A549 (cell line): Measurements from ENCODE around the gene RPTOR. TPM values are rescaled to one million over a fixed set of nuclear protein-coding genes. Genes with fewer than 3 reads are reported as not detected.

Experiments
- ATAC-seq, 2 experiments: fragments of 200-7000 bp in 1 of 2; fragments of >200 bp in 1 of 2; cut with Nextera tagmentation in 1 of 2; cut with Tn5 transposase in 1 of 2; 3 replicates each; pipeline versions ENCODE4 v1.8.0 to v1.9.1; 2018 to 2020; ENCODE audit warnings: mild to moderate bottlenecking in 1 of 2, moderate library complexity in 1 of 2
- CTCF ChIA-PET: fragments of 300-600 bp; sonication (Branson Sonifier 250); formaldehyde crosslinking; extraction: SDS; loops from one replicate; lab custom pipeline; 2021; ENCODE audit warnings: antibody characterized with exemption, inconsistent platforms; lab: Yijun Ruan, JAX
- POLR2A ChIA-PET: fragments of 350-600 bp; formaldehyde crosslinking; extraction: SDS; loops from one replicate; lab custom pipeline; 2021; ENCODE audit warnings: antibody characterized with exemption, inconsistent platforms; lab: Yijun Ruan, JAX
- DNase-seq, 2 experiments: peaks; one replicate each; pipeline versions ENCODE4 v3.0.0 to v3.0.0-alpha.2; 2011 to 2016; ENCODE audit warnings: low read depth in 1 of 2, low spot score in 1 of 2
- FAIRE-seq: peaks from 2 replicates; lab custom pipeline; 2011; peaks lifted over from hg19 to GRCh38; lab: Jason Lieb, UNC
- H3K27ac ChIP-seq, 2 experiments: fragments of >200 bp; sonication (Bioruptor Twin); formaldehyde crosslinking; 3 replicates each; pipeline ENCODE4 v1.5.1; 2016 to 2017
- H3K4me1 ChIP-seq: fragments of >200 bp; sonication (Bioruptor Twin); formaldehyde crosslinking; 3 replicates; pipeline ENCODE4 v1.6.1; 2016
- H3K4me2 ChIP-seq: fragments of >200 bp; sonication (Bioruptor Twin); formaldehyde crosslinking; 3 replicates; pipeline ENCODE4 v1.6.1; 2016
- H3K4me3 ChIP-seq: fragments of >200 bp; sonication (Bioruptor Twin); formaldehyde crosslinking; 3 replicates; pipeline ENCODE4 v1.5.1; 2016
- H3K9me3 ChIP-seq: fragments of >200 bp; sonication (Bioruptor Twin); formaldehyde crosslinking; 3 replicates; pipeline ENCODE4 v1.6.1; 2016
- CBX2 ChIP-seq: fragments of 200-600 bp; sonication (generic); IDR thresholded peaks from 2 replicates; pipeline ENCODE4 v1.6.1; 2016; ENCODE audit warnings: low read depth, mild to moderate bottlenecking, borderline replicate concordance
- CBX8 ChIP-seq: fragments of 200-600 bp; sonication (generic); IDR thresholded peaks from 2 replicates; pipeline ENCODE4 v1.6.1; 2016
- CHD4 ChIP-seq: fragments of 200-600 bp; sonication (generic); IDR thresholded peaks from 2 replicates; pipeline ENCODE4 v1.6.1; 2016; ENCODE audit warnings: antibody characterized with exemption, mild to moderate bottlenecking, borderline replicate concordance
- EHF ChIP-seq: fragments of 250-450 bp; sonication (Bioruptor Pico); IDR thresholded peaks from 2 replicates; pipeline ENCODE4 v1.5.0; 2020; ENCODE audit warnings: mild to moderate bottlenecking
- FOSB ChIP-seq: fragments of 250-450 bp; sonication (Bioruptor Pico); IDR thresholded peaks from 2 replicates; pipeline ENCODE4 v1.5.0; 2020; ENCODE audit warnings: mild to moderate bottlenecking, moderate library complexity
- FOXS1 ChIP-seq: fragments of 250-450 bp; sonication (Bioruptor Pico); IDR thresholded peaks from 2 replicates; pipeline ENCODE4 v1.5.0; 2020; ENCODE audit warnings: mild to moderate bottlenecking, moderate library complexity
- HOXA7 ChIP-seq: fragments of 250-450 bp; sonication (Bioruptor Pico); IDR thresholded peaks from 2 replicates; pipeline ENCODE4 v1.5.0; 2020; ENCODE audit warnings: mild to moderate bottlenecking, moderate library complexity
- JUNB ChIP-seq: fragments of >200 bp; sonication (Bioruptor Twin); formaldehyde crosslinking; IDR thresholded peaks from 2 replicates; pipeline ENCODE4 v1.6.1; 2016
- MAFK ChIP-seq: fragments of 450-650 bp; IDR thresholded peaks from 2 replicates; pipeline ENCODE4 v1.6.1; 2014; ENCODE audit not compliant: partially characterized antibody
- MYC ChIP-seq: IDR thresholded peaks from 2 replicates; pipeline ENCODE4 v1.6.1; 2012; ENCODE audit warnings: mild to moderate bottlenecking, inconsistent platforms, low read length, improper control_type of control experiment, borderline replicate concordance
- NPAS2 ChIP-seq: fragments of 250-450 bp; sonication (Bioruptor Pico); IDR thresholded peaks from 2 replicates; pipeline ENCODE4 v1.8.0; 2022; ENCODE audit warnings: mild to moderate bottlenecking, moderate library complexity, borderline replicate concordance
- NR3C1 ChIP-seq: fragments of >200 bp; sonication (Bioruptor Twin); formaldehyde crosslinking; IDR thresholded peaks from 3 replicates; pipeline ENCODE4 v1.6.1; 2017
- POLR2AphosphoS2 ChIP-seq: conservative IDR thresholded peaks from 2 replicates; pipeline ENCODE4 v1.6.1; 2012; ENCODE audit warnings: low read length, improper control_type of control experiment, inconsistent platforms
- RAD21 ChIP-seq, 2 experiments: fragments of >200 bp in 1 of 2; sonication (Bioruptor Twin) in 1 of 2; formaldehyde crosslinking in 1 of 2; IDR thresholded peaks in 1 of 2; conservative IDR thresholded peaks in 1 of 2; 2 replicates in 1 of 2; 3 replicates in 1 of 2; pipeline ENCODE4 v1.6.1; 2012 to 2018; ENCODE audit warnings: inconsistent platforms in 1 of 2
- RCOR1 ChIP-seq: fragments of 150-350 bp; IDR thresholded peaks from 2 replicates; pipeline ENCODE4 v1.6.1; 2014; ENCODE audit warnings: antibody characterized with exemption, low read length, low read depth
- RFX5 ChIP-seq: fragments of 450-650 bp; IDR thresholded peaks from 2 replicates; pipeline ENCODE4 v1.7.1; 2014; ENCODE audit warnings: antibody characterized with exemption, mild to moderate bottlenecking, moderate library complexity
- RNF2 ChIP-seq: fragments of 200-600 bp; sonication (generic); IDR thresholded peaks from 2 replicates; pipeline ENCODE4 v1.6.1; 2016; ENCODE audit warnings: low read depth, mild to moderate bottlenecking, antibody characterized with exemption, moderate library complexity, borderline replicate concordance
- SREBF2 ChIP-seq: fragments of 450-650 bp; IDR thresholded peaks from 2 replicates; pipeline ENCODE4 v1.6.1; 2014; ENCODE audit warnings: mild to moderate bottlenecking, moderate library complexity
- TP53 ChIP-seq: fragments of 250-450 bp; sonication (Bioruptor Pico); IDR thresholded peaks from 2 replicates; pipeline ENCODE4 v1.5.0; 2021; ENCODE audit warnings: mild to moderate bottlenecking, moderate library complexity
- ZFP36 ChIP-seq: fragments of 450-650 bp; IDR thresholded peaks from 2 replicates; pipeline ENCODE4 v1.6.1; 2014; ENCODE audit warnings: borderline replicate concordance; ENCODE audit not compliant: partially characterized antibody
- WGBS: methylation state at CpG from one replicate; pipeline ENCODE4 v1.1.6; 2017; ENCODE audit errors: missing lambda C conversion rate; 5-methylcytosine and 5-hydroxymethylcytosine counted together
- polyA plus RNA-seq, 4 experiments: library from polyadenylated mRNA; depleted of rRNA in 3 of 4; stranded (reverse); fragments of >200 nt; fragmentation: RNase III in 1 of 4; extraction: RNeasy Plus Mini Kit Qiagen cat#74134 plus additional on column Dnase treatment in 1 of 4; gene quantifications; 2 replicates in 3 of 4; 3 replicates in 1 of 4; pipeline ENCODE4 v1.2.3, GENCODE V29; 2011 to 2017
- TF ChIP-seq, protein P1 (sequence below): fragments of 250-450 bp; sonication (Bioruptor Pico); IDR thresholded peaks from 2 replicates; pipeline ENCODE4 v1.5.0; 2020; ENCODE audit warnings: low read depth, mild to moderate bottlenecking, moderate library complexity
- TF ChIP-seq, protein P2 (sequence below): IDR thresholded peaks from 2 replicates; pipeline ENCODE4 v1.6.1; 2012
- TF ChIP-seq, protein P3 (sequence below): fragments of 250-450 bp; sonication (Bioruptor Pico); IDR thresholded peaks from 2 replicates; pipeline ENCODE4 v1.5.0; 2021; ENCODE audit warnings: mild to moderate bottlenecking, moderate library complexity, borderline replicate concordance
- TF ChIP-seq, protein P4 (sequence below): IDR thresholded peaks from 2 replicates; pipeline ENCODE4 v1.6.1; 2012; ENCODE audit warnings: low read depth, borderline replicate concordance

The RPTOR gene
- polyA plus RNA-seq, 2 of the 4 experiments (the other 2 are of a cell fraction): 10.8 to 27.1 TPM

DNA sequence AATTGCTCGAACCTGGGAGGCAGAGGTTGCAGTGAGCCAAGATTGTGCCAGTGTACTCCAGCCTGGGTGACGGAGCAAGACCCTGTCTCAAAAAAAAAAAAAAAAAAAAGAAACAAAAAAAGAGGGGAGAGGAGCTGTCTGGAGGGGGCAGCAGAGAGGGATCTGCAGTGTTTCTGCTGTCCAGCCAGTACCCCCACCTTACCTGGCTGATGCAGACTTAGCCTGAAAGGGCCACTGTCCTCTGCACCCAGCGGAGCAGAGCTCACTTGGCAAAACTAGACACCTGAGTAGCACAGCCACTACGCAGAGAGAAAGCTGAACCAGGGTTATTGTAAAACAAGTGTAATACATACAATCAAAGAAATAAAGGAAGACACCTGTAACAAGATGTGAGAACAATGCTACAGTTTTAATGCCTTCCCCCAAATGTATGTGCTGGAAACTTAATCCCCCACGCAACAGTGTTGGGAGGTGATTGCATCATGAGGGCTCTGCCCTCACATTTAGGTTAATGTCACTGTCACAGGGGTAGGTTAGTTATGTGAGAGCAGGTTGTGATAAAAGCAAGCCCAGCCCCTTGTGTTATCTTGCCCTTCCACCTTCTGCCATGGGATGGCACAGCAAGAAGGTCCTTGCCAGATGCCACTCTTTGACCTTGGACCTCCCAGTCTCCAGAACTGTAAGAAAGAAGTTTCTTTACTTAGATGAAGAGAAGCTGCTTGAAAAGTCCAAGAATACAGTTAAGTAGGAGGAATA lies 211.2 kb downstream of the RPTOR start:
- 0 out of 6 replicates have a peak, but pooled peaks of 1 of the 2 experiments have one; percentile 27 for ATAC-seq
- no peak for DNase-seq
- 82% methylated on average over 5 of the region's 5 CpGs for WGBS
- POLR2A ChIA-PET: no interaction called here
- no peak overlapping the region for H3K4me3 ChIP-seq
- peak; percentile 36 for FAIRE-seq
- TF ChIP-seq RAD21 (conservative IDR thresholded peaks at IDR 0.05 in 1 of 2, IDR thresholded peaks at IDR 0.05 in 1 of 2) (0 out of 5 replicates have a peak, but pooled peaks of 1 of the 2 experiments have one; percentile 15), JUNB (no peak), CBX2 (no peak), FOXS1 (CRISPR knock-in tag) (no peak), RNF2 (no peak), SREBF2 (no peak)
- no peak overlapping the region for H3K4me2 ChIP-seq
- H3K9me3 ChIP-seq: no peaks in the 10 kb centered on the region
- peaks cover 15% of the 10 kb centered on the region for H3K4me1 ChIP-seq
- H3K27ac ChIP-seq: no peak overlapping the region
- CTCF ChIA-PET: interaction anchor here (0.6 to 1.5 kb wide), 6 partner anchors 49 to 842 kb away, joined by 3 read pairs; no protein-coding TSS in a partner anchor

DNA sequence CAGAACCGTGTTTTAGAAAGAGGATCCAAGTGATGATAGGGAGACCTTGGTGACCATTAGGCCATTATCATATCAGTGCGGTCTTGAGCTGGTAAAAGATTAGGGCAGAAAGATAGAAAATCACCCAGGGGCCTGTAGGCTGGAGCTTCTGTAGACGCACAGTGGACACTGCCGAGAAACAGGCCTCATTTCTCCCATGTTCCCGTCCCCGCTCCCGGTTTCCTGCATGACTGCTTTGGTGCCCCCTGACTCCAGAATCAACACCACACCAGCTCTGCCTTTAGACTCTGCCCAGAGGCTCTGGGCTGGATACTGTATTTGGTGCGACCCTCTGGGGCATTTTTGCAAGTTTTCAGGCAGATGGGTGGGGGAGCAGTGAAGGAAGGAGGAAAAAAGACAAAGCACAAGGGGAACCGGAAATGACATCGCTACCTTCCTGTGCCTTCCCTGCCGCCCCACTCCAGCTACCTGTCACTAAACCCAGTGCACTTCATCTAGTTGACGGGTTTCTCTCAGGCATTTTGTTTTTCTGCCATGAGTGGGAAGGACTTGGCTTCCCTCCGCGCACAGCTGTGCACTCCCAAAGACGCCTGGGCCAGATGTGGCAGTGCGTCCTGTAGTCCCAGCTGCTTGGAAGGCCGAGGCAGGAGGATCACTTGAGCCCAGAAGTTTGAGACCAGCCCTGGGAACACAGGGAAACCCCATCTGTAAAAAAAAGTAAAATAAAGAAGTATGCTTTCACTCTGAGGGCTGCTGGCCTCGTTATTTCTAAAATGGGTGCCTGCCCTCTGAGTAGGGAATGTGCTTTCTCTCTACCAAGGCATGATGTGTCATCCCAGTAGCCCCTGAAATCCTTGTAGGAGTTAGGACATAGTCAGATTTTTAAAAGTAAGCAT lies 214.1 kb downstream of the RPTOR start:
- ATAC-seq (no peak), FAIRE-seq (no peak), DNase-seq (no peak)
- no peaks in the 10 kb centered on the region for H3K9me3 ChIP-seq
- TF ChIP-seq ZFP36 (no peak), CHD4 (no peak), MAFK (no peak), EHF (CRISPR knock-in tag) (no peak), NR3C1 (no peak), CBX8 (no peak), JUNB (no peak), NPAS2 (CRISPR knock-in tag) (no peak), RCOR1 (no peak), TP53 (CRISPR knock-in tag) (no peak), POLR2AphosphoS2 (no peak), FOSB (no peak), RAD21 (conservative IDR thresholded peaks at IDR 0.05 in 1 of 2, IDR thresholded peaks at IDR 0.05 in 1 of 2) (no peak), MYC (no peak), HOXA7 (no peak), RFX5 (no peak)
- TF ChIP-seq, protein P1, sequence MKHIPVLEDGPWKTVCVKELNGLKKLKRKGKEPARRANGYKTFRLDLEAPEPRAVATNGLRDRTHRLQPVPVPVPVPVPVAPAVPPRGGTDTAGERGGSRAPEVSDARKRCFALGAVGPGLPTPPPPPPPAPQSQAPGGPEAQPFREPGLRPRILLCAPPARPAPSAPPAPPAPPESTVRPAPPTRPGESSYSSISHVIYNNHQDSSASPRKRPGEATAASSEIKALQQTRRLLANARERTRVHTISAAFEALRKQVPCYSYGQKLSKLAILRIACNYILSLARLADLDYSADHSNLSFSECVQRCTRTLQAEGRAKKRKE: no peak
- TF ChIP-seq, protein P2, sequence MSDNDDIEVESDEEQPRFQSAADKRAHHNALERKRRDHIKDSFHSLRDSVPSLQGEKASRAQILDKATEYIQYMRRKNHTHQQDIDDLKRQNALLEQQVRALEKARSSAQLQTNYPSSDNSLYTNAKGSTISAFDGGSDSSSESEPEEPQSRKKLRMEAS: no peak
- TF ChIP-seq, protein P3, sequence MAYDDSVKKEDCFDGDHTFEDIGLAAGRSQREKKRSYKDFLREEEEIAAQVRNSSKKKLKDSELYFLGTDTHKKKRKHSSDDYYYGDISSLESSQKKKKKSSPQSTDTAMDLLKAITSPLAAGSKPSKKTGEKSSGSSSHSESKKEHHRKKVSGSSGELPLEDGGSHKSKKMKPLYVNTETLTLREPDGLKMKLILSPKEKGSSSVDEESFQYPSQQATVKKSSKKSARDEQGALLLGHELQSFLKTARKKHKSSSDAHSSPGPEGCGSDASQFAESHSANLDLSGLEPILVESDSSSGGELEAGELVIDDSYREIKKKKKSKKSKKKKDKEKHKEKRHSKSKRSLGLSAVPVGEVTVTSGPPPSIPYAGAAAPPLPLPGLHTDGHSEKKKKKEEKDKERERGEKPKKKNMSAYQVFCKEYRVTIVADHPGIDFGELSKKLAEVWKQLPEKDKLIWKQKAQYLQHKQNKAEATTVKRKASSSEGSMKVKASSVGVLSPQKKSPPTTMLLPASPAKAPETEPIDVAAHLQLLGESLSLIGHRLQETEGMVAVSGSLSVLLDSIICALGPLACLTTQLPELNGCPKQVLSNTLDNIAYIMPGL (CRISPR knock-in tag): no peak
- TF ChIP-seq, protein P4, sequence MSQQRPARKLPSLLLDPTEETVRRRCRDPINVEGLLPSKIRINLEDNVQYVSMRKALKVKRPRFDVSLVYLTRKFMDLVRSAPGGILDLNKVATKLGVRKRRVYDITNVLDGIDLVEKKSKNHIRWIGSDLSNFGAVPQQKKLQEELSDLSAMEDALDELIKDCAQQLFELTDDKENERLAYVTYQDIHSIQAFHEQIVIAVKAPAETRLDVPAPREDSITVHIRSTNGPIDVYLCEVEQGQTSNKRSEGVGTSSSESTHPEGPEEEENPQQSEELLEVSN: no peak
- ChIA-PET CTCF (interaction anchor here (1.0 to 1.7 kb wide), 3 partner anchors 114 to 211 kb away, joined by 3 to 6 read pairs (median 3); no protein-coding TSS in a partner anchor), POLR2A (no interaction called here)
- H3K4me3 ChIP-seq: no peak overlapping the region
- H3K27ac ChIP-seq: no peak overlapping the region
- H3K4me2 ChIP-seq: no peak overlapping the region
- WGBS: 92% methylated on average over 18 of the region's 18 CpGs
- H3K4me1 ChIP-seq: peaks cover 26% of the 10 kb centered on the region
